IMR-90 (cell line): Measurements from ENCODE around the gene LARP4B. TPM values are rescaled to one million over a fixed set of nuclear protein-coding genes. Genes with fewer than 3 reads are reported as not detected.

ENCODE experiments used
- ATAC-seq: fragments of 200-7000 bp; cut with Tn5 transposase; 2 replicates; pipeline ENCODE4 v1.9.1; 2020; ENCODE audit warnings: low read depth, mild to moderate bottlenecking, moderate library complexity
- BruUV-seq: library from RNA; stranded (reverse); fragments of 400-500 nt; replicated peaks from 2 replicates; lab custom pipeline; 2021; lab: Mats Ljungman, UMichigan
- CTCF ChIA-PET: fragments of 300-600 bp; formaldehyde crosslinking; extraction: SDS; loops from one replicate; lab custom pipeline; 2021; ENCODE audit warnings: antibody characterized with exemption; lab: Yijun Ruan, JAX
- POLR2A ChIA-PET: fragments of 300-600 bp; sonication (Branson Sonifier 250); formaldehyde crosslinking; loops from one replicate; lab custom pipeline; 2022; ENCODE audit warnings: antibody characterized with exemption; ENCODE audit not compliant: unreplicated experiment; lab: Charles Lee
- DNase-seq: peaks from one replicate; pipeline ENCODE4 v3.0.0; 2013
- H2AFZ ChIP-seq: replicated peaks from 2 replicates; pipeline ENCODE3; 2013; ENCODE audit warnings: low read length, mild to moderate bottlenecking; ENCODE audit not compliant: poor library complexity
- H2AK5ac ChIP-seq: 2 replicates; pipeline ENCODE4 v1.6.1; 2013; ENCODE audit warnings: low read depth, low read length, inconsistent platforms
- H2AK9ac ChIP-seq: replicated peaks from 2 replicates; pipeline ENCODE3; 2013; ENCODE audit warnings: mild to moderate bottlenecking, low read depth, low read length, moderate library complexity; ENCODE audit not compliant: poor library complexity
- H2BK120ac ChIP-seq: 2 replicates; pipeline ENCODE4 v1.6.1; 2013; ENCODE audit warnings: low read depth, low read length, inconsistent platforms
- H2BK15ac ChIP-seq: 3 replicates; pipeline ENCODE4 v1.6.1; 2013; ENCODE audit warnings: low read depth, low read length, inconsistent platforms
- H2BK20ac ChIP-seq: 2 replicates; pipeline ENCODE4 v1.6.1; 2013; ENCODE audit warnings: low read depth, mild to moderate bottlenecking, inconsistent platforms, low read length, moderate library complexity
- H2BK5ac ChIP-seq: 2 replicates; pipeline ENCODE4 v1.6.1; 2013; ENCODE audit warnings: mild to moderate bottlenecking, low read depth, low read length, inconsistent platforms; ENCODE audit not compliant: poor library complexity, severe bottlenecking
- H3K14ac ChIP-seq: replicated peaks from 2 replicates; pipeline ENCODE4 v1.6.1; 2013; ENCODE audit warnings: low read depth, low read length, inconsistent platforms
- H3K18ac ChIP-seq: 2 replicates; pipeline ENCODE4 v1.6.1; 2013; ENCODE audit warnings: low read depth, low read length, control low read depth
- H3K23ac ChIP-seq: 2 replicates; pipeline ENCODE4 v1.6.1; 2013; ENCODE audit warnings: low read depth, low read length, inconsistent platforms
- H3K27ac ChIP-seq: 2 replicates; pipeline ENCODE4 v1.5.1; 2013; ENCODE audit warnings: mild to moderate bottlenecking, control low read depth, low read length; ENCODE audit not compliant: insufficient read depth
- H3K27me3 ChIP-seq: 2 replicates; pipeline ENCODE4 v1.6.1; 2013; ENCODE audit warnings: low read length; ENCODE audit not compliant: control insufficient read depth, insufficient read depth
- H3K36me3 ChIP-seq: 2 replicates; pipeline ENCODE4 v1.6.1; 2013; ENCODE audit warnings: low read length, mixed read lengths; ENCODE audit not compliant: control insufficient read depth, insufficient read depth
- H3K4ac ChIP-seq: 2 replicates; pipeline ENCODE4 v1.6.1; 2013; ENCODE audit warnings: low read depth, low read length, inconsistent platforms
- H3K4me1 ChIP-seq: 2 replicates; pipeline ENCODE4 v1.6.1; 2013; ENCODE audit warnings: low read length, mixed read lengths; ENCODE audit not compliant: control insufficient read depth, insufficient read depth
- H3K4me2 ChIP-seq: 2 replicates; pipeline ENCODE4 v1.6.1; 2013; ENCODE audit warnings: low read depth, mild to moderate bottlenecking, control low read depth, low read length, moderate library complexity
- H3K4me3 ChIP-seq: 2 replicates; pipeline ENCODE4 v1.5.1; 2013; ENCODE audit warnings: low read depth, mild to moderate bottlenecking, control low read depth, low read length, moderate library complexity; ENCODE audit not compliant: insufficient read depth
- H3K56ac ChIP-seq: 2 replicates; pipeline ENCODE4 v1.6.1; 2013; ENCODE audit warnings: low read length, inconsistent platforms; ENCODE audit not compliant: insufficient read depth; ENCODE audit errors: extremely low read depth
- H3K79me1 ChIP-seq, 2 experiments: 2 replicates each; pipeline ENCODE4 v1.6.1; 2013; ENCODE audit warnings: low read length in 2 of 2, inconsistent platforms in 1 of 2, low read depth in 1 of 2
- H3K9ac ChIP-seq: 2 replicates; pipeline ENCODE4 v1.6.1; 2013; ENCODE audit warnings: low read depth, low read length, control low read depth
- H3K9me1 ChIP-seq: 2 replicates; pipeline ENCODE4 v1.6.1; 2013; ENCODE audit warnings: low read length, inconsistent platforms; ENCODE audit not compliant: insufficient read depth
- H3K9me3 ChIP-seq: 2 replicates; pipeline ENCODE4 v1.6.1; 2013; ENCODE audit warnings: low read length; ENCODE audit not compliant: control insufficient read depth, insufficient read depth
- H4K20me1 ChIP-seq: 2 replicates; pipeline ENCODE4 v1.6.1; 2013; ENCODE audit warnings: low read length, inconsistent platforms; ENCODE audit not compliant: insufficient read depth
- H4K5ac ChIP-seq: 2 replicates; pipeline ENCODE4 v1.6.1; 2013; ENCODE audit warnings: mild to moderate bottlenecking, low read depth, low read length, control low read depth
- H4K8ac ChIP-seq, 2 experiments: 2 replicates each; pipeline ENCODE4 v1.6.1; 2013; ENCODE audit warnings: low read depth in 2 of 2, low read length in 2 of 2, control low read depth in 1 of 2, inconsistent platforms in 1 of 2
- H4K91ac ChIP-seq: 2 replicates; pipeline ENCODE4 v1.6.1; 2013; ENCODE audit warnings: low read depth, low read length, inconsistent platforms; ENCODE audit not compliant: insufficient read depth
- BHLHE40 ChIP-seq: fragments of 150-350 bp; IDR thresholded peaks from 2 replicates; pipeline ENCODE4 v1.6.1; 2016; ENCODE audit warnings: mild to moderate bottlenecking, low read depth, low read length
- CEBPB ChIP-seq: IDR thresholded peaks from 2 replicates; pipeline ENCODE4 v1.6.1; 2012; ENCODE audit warnings: low read depth, low read length, improper control_type of control experiment
- CHD1 ChIP-seq: IDR thresholded peaks from 2 replicates; pipeline ENCODE4 v1.6.1; 2012; ENCODE audit warnings: low read depth, low read length, improper control_type of control experiment
- CTCF ChIP-seq: conservative IDR thresholded peaks from 2 replicates; pipeline ENCODE4 v1.5.1; 2012; ENCODE audit warnings: mild to moderate bottlenecking, low read depth, low read length, improper control_type of control experiment
- ELK1 ChIP-seq: fragments of 150-350 bp; IDR thresholded peaks from 2 replicates; pipeline ENCODE4 v1.6.1; 2016; ENCODE audit warnings: low read depth, mild to moderate bottlenecking, low read length, moderate library complexity, borderline replicate concordance
- FOS ChIP-seq: fragments of 150-350 bp; IDR thresholded peaks from 2 replicates; pipeline ENCODE4 v1.6.1; 2016; ENCODE audit warnings: low read depth, low read length
- MAFK ChIP-seq: IDR thresholded peaks from 2 replicates; pipeline ENCODE4 v1.6.1; 2012; ENCODE audit warnings: low read depth, low read length, improper control_type of control experiment
- MAZ ChIP-seq: IDR thresholded peaks from 2 replicates; pipeline ENCODE4 v1.6.1; 2012; ENCODE audit warnings: low read depth, mild to moderate bottlenecking, low read length, improper control_type of control experiment, moderate library complexity, borderline replicate concordance
- MXI1 ChIP-seq: IDR thresholded peaks from 2 replicates; pipeline ENCODE4 v1.6.1; 2012; ENCODE audit warnings: low read depth, mild to moderate bottlenecking, low read length, moderate library complexity, borderline replicate concordance
- NFE2L2 ChIP-seq: fragments of 150-350 bp; IDR thresholded peaks from 2 replicates; pipeline ENCODE4 v1.6.1; 2016; ENCODE audit warnings: low read depth, mild to moderate bottlenecking, low read length
- POLR2A ChIP-seq: IDR thresholded peaks from 2 replicates; pipeline ENCODE4 v1.6.1; 2012; ENCODE audit warnings: mild to moderate bottlenecking, low read depth, low read length
- RAD21 ChIP-seq: IDR thresholded peaks from 2 replicates; pipeline ENCODE4 v1.6.1; 2012; ENCODE audit warnings: low read length, improper control_type of control experiment
- RCOR1 ChIP-seq: IDR thresholded peaks from 2 replicates; pipeline ENCODE4 v1.6.1; 2012; ENCODE audit warnings: mild to moderate bottlenecking, low read length, improper control_type of control experiment; ENCODE audit not compliant: insufficient replicate concordance
- RFX5 ChIP-seq: IDR thresholded peaks from 2 replicates; pipeline ENCODE4 v1.8.0; 2012; ENCODE audit warnings: low read depth, mild to moderate bottlenecking, low read length, moderate library complexity
- SMC3 ChIP-seq: fragments of 150-350 bp; IDR thresholded peaks from 2 replicates; pipeline ENCODE4 v1.6.1; 2016; ENCODE audit warnings: low read depth, mild to moderate bottlenecking, antibody characterized with exemption, low read length, moderate library complexity
- USF2 ChIP-seq: fragments of 150-350 bp; IDR thresholded peaks from 2 replicates; pipeline ENCODE4 v1.6.1; 2017; ENCODE audit warnings: mild to moderate bottlenecking, antibody characterized with exemption, low read length, low read depth
- WGBS, 2 experiments: methylation state at CpG; one replicate each; pipeline versions ENCODE4 v1.1.5 to v1.1.7; 2013; ENCODE audit warnings: missing lambda C conversion rate in 2 of 2; ENCODE audit not compliant: insufficient read length in 1 of 2; ENCODE audit errors: extremely low coverage in 2 of 2; 5-methylcytosine and 5-hydroxymethylcytosine counted together
- dilution Hi-C: fragments of 300-500 bp; cut with HindIII; formaldehyde crosslinking; loops from one replicate; pipeline ENCODE4 v1.14.3; 2018; ENCODE audit warnings: low sequenced_read_pairs; ENCODE audit not compliant: unreplicated experiment
- in situ Hi-C: fragments of 300-500 bp; cut with MboI; formaldehyde crosslinking; loops from 3 replicates; pipeline ENCODE4 v1.14.3; 2019; ENCODE audit warnings: low sequenced_read_pairs, inconsistent platforms, mixed read lengths
- intact Hi-C: fragments of 100-400 bp; cut with micrococcal nuclease; formaldehyde crosslinking; loops from 2 replicates; pipeline ENCODE4 v1.10.0; 2022
- polyA plus RNA-seq, 3 experiments: library from polyadenylated mRNA; depleted of rRNA; stranded (reverse); fragments of >200 nt; gene quantifications; 2 replicates each; pipeline ENCODE4 v1.2.3, GENCODE V29; 2012; ENCODE audit warnings: low replicate concordance in 1 of 3
- total RNA-seq: library from RNA; depleted of rRNA; stranded (reverse); fragments of >200 nt; gene quantifications from 2 replicates; pipeline ENCODE4 v1.2.3, GENCODE V29; 2012

LARP4B gene
- total and polyA plus RNA-seq, 2 of the 4 experiments (the other 2 are of a cell fraction), result 24.3 to 25.5 TPM

GRCh38 chr10:778626-779330 is 152.7 kb downstream of the LARP4B start:
- intact Hi-C loops, result no loop called here
- no peak overlapping the region for H2AFZ ChIP-seq
- no peak overlapping the region for H3K4ac ChIP-seq
- H3K56ac ChIP-seq, result no peak overlapping the region
- no peak for TF ChIP-seq SMC3
- no peak for TF ChIP-seq USF2
- no peak for TF ChIP-seq CTCF
- no peak for TF ChIP-seq MXI1
- no peak for TF ChIP-seq RFX5
- no peak for TF ChIP-seq FOS
- TF ChIP-seq NFE2L2, result no peak
- TF ChIP-seq ELK1, result no peak
- no peak for TF ChIP-seq MAFK
- TF ChIP-seq MAZ, result no peak
- TF ChIP-seq BHLHE40, result no peak
- no peak for TF ChIP-seq POLR2A
- TF ChIP-seq RCOR1, result no peak
- no peak for TF ChIP-seq RAD21
- no peak for TF ChIP-seq CEBPB
- no peak for TF ChIP-seq CHD1
- H3K14ac ChIP-seq, result no peak overlapping the region
- H2BK120ac ChIP-seq, result no peak overlapping the region
- in situ Hi-C loops, result no loop called here
- dilution Hi-C loops, result no loop called here
- H2BK20ac ChIP-seq, result no peak overlapping the region
- 88% methylated on average over 5 of the region's 27 CpGs; no CpG with 5 or more reads in 1 of the 2 experiments for WGBS, 2 experiments
- H3K27ac ChIP-seq, result no peak overlapping the region
- H3K9ac ChIP-seq, result no peak overlapping the region
- no peaks in the 10 kb centered on the region for H3K79me1 ChIP-seq
- peaks cover 2% of the 10 kb centered on the region for H3K4me1 ChIP-seq
- no peaks in the 10 kb centered on the region for H3K9me3 ChIP-seq
- H3K23ac ChIP-seq, result no peak overlapping the region
- ChIA-PET CTCF (no interaction called here), POLR2A (no interaction called here)
- BruUV-seq, result no TSS peak
- no peak overlapping the region for H3K18ac ChIP-seq
- no peak overlapping the region for H2BK15ac ChIP-seq
- H2AK5ac ChIP-seq, result no peak overlapping the region
- no peak overlapping the region for H3K4me3 ChIP-seq
- no peaks in the 10 kb centered on the region for H3K36me3 ChIP-seq
- no peaks in the 10 kb centered on the region for H4K20me1 ChIP-seq
- H4K91ac ChIP-seq, result no peak overlapping the region
- no peak overlapping the region for H4K8ac ChIP-seq
- H3K9me1 ChIP-seq, result no peaks in the 10 kb centered on the region
- ATAC-seq (no peak; the same call in 1 of the 2 replicates), DNase-seq (peak; percentile 28)
- no peak overlapping the region for H2BK5ac ChIP-seq
- H3K4me2 ChIP-seq, result no peak overlapping the region
- H4K5ac ChIP-seq, result no peak overlapping the region
- H2AK9ac ChIP-seq, result no peak overlapping the region
- peaks cover 2% of the 10 kb centered on the region; the same call in 1 of the 2 replicates for H3K27me3 ChIP-seq
